H1 (cell line): ENCODE results near the gene FHIT. TPM values are rescaled to one million over a fixed set of nuclear protein-coding genes. Genes with fewer than 3 reads are reported as not detected.

ENCODE experiments used
- CTCF ChIA-PET: fragments of 300-600 bp; sonication (Branson Sonifier 250); formaldehyde crosslinking; loops from one replicate; lab custom pipeline; 2021; ENCODE audit not compliant: partially characterized antibody; lab: Charles Lee
- POLR2A ChIA-PET: fragments of 300-600 bp; sonication (Branson Sonifier 250); formaldehyde crosslinking; loops from one replicate; lab custom pipeline; 2021; ENCODE audit warnings: inconsistent platforms; ENCODE audit not compliant: partially characterized antibody; lab: Charles Lee
- DNase-seq, 2 experiments: peaks; one replicate each; pipeline versions ENCODE4 v3.0.0 to v3.0.0-alpha.2; 2010 to 2022; ENCODE audit warnings: low spot score in 2 of 2, low read depth in 1 of 2, mixed read lengths in 1 of 2
- FAIRE-seq: peaks from 2 replicates; lab custom pipeline; 2011; peaks lifted over from hg19 to GRCh38; lab: Jason Lieb, UNC
- H2AFZ ChIP-seq: 2 replicates; pipeline ENCODE4 v1.8.1; 2012; ENCODE audit warnings: low read length, inconsistent platforms
- H2AK5ac ChIP-seq: 2 replicates; pipeline ENCODE4 v1.6.1; 2013; ENCODE audit warnings: low read depth, low read length
- H2BK120ac ChIP-seq: replicated peaks from 2 replicates; pipeline ENCODE3; 2013; ENCODE audit warnings: low read depth, low read length, inconsistent platforms
- H2BK12ac ChIP-seq: 2 replicates; pipeline ENCODE4 v1.6.1; 2013; ENCODE audit warnings: low read depth, low read length
- H2BK15ac ChIP-seq: 2 replicates; pipeline ENCODE4 v1.6.1; 2013; ENCODE audit warnings: low read length
- H2BK20ac ChIP-seq: 2 replicates; pipeline ENCODE4 v1.6.1; 2013; ENCODE audit warnings: low read length
- H2BK5ac ChIP-seq: 2 replicates; pipeline ENCODE4 v1.6.1; 2013; ENCODE audit warnings: low read depth, low read length
- H3K14ac ChIP-seq: 2 replicates; pipeline ENCODE4 v1.6.1; 2013; ENCODE audit warnings: inconsistent platforms; ENCODE audit not compliant: insufficient read length
- H3K18ac ChIP-seq: 2 replicates; pipeline ENCODE4 v1.6.1; 2013; ENCODE audit warnings: low read length; ENCODE audit errors: extremely low read depth
- H3K23ac ChIP-seq: 2 replicates; pipeline ENCODE4 v1.6.1; 2013; ENCODE audit warnings: inconsistent platforms; ENCODE audit not compliant: insufficient read length
- H3K23me2 ChIP-seq: 2 replicates; pipeline ENCODE4 v1.6.1; 2013; ENCODE audit warnings: low read depth, low read length
- H3K27ac ChIP-seq: 2 replicates; pipeline ENCODE4 v1.6.1; 2011; ENCODE audit warnings: low read depth, low read length, inconsistent platforms
- H3K27me3 ChIP-seq, 4 experiments: replicated peaks in 1 of 4; 1 replicate in 1 of 4; 2 replicates in 3 of 4; pipeline versions ENCODE4 v1.6.1 to v1.8.1; 2011 to 2013; ENCODE audit warnings: low read length in 3 of 4, mild to moderate bottlenecking in 3 of 4, inconsistent platforms in 2 of 4, mixed read lengths in 2 of 4, moderate library complexity in 1 of 4; ENCODE audit not compliant: control insufficient read depth in 3 of 4, insufficient read depth in 3 of 4; ENCODE audit errors: extremely low read depth in 1 of 4
- H3K36me3 ChIP-seq, 4 experiments: 2 replicates each; pipeline versions ENCODE4 v1.6.1 to v1.8.1; 2011 to 2013; ENCODE audit warnings: mild to moderate bottlenecking in 4 of 4, low read length in 3 of 4, moderate library complexity in 2 of 4, control low read depth in 1 of 4, inconsistent platforms in 1 of 4; ENCODE audit not compliant: insufficient read depth in 4 of 4, control insufficient read depth in 2 of 4
- H3K4ac ChIP-seq: replicated peaks from 2 replicates; pipeline ENCODE3; 2013; ENCODE audit warnings: low read length, low read depth, mixed read lengths, inconsistent platforms; ENCODE audit not compliant: insufficient read length
- H3K4me1 ChIP-seq, 4 experiments: replicated peaks in 1 of 4; 1 replicate in 1 of 4; 2 replicates in 3 of 4; pipeline versions ENCODE4 v1.6.1 to v1.8.1; 2011 to 2013; ENCODE audit warnings: low read length in 3 of 4, inconsistent platforms in 2 of 4, mixed read lengths in 1 of 4; ENCODE audit not compliant: insufficient read depth in 4 of 4, control insufficient read depth in 3 of 4
- H3K4me2 ChIP-seq, 2 experiments: 2 replicates each; pipeline versions ENCODE4 v1.6.1 to v1.8.1; 2011 to 2013; ENCODE audit warnings: low read depth in 2 of 2, low read length in 2 of 2, control low read depth in 1 of 2, inconsistent platforms in 1 of 2, mild to moderate bottlenecking in 1 of 2; ENCODE audit not compliant: insufficient read depth in 1 of 2
- H3K4me3 ChIP-seq, 4 experiments: fragments of 200-600, 300-600 bp in 1 of 4; sonication (generic), shearing (Covaris generic), sonication (Bioruptor Twin) in 1 of 4; 2 replicates each; pipeline versions ENCODE4 v1.5.1 to v1.8.1; 2011 to 2016; ENCODE audit warnings: low read length in 4 of 4, low read depth in 3 of 4, control low read depth in 2 of 4, inconsistent platforms in 2 of 4, mild to moderate bottlenecking in 2 of 4, mixed read lengths in 1 of 4, moderate library complexity in 1 of 4; ENCODE audit not compliant: insufficient read depth in 2 of 4; ENCODE audit errors: extremely low read depth in 1 of 4
- H3K56ac ChIP-seq: replicated peaks from 2 replicates; pipeline ENCODE3; 2013; ENCODE audit warnings: low read depth, mild to moderate bottlenecking, mixed read lengths, low read length, inconsistent platforms; ENCODE audit not compliant: insufficient read length
- H3K79me1 ChIP-seq: 2 replicates; pipeline ENCODE4 v1.6.1; 2013; ENCODE audit warnings: low read depth, low read length, control low read depth
- H3K79me2 ChIP-seq, 2 experiments: 2 replicates each; pipeline versions ENCODE4 v1.6.1 to v1.8.1; 2012 to 2013; ENCODE audit warnings: low read length in 2 of 2, mild to moderate bottlenecking in 2 of 2, inconsistent platforms in 1 of 2; ENCODE audit not compliant: insufficient read depth in 2 of 2, control insufficient read depth in 1 of 2
- H3K9ac ChIP-seq, 4 experiments: replicated peaks in 1 of 4; 1 replicate in 1 of 4; 2 replicates in 3 of 4; pipeline versions ENCODE4 v1.6.1 to v1.8.1; 2011 to 2013; ENCODE audit warnings: low read depth in 3 of 4, low read length in 3 of 4, control low read depth in 2 of 4, mild to moderate bottlenecking in 2 of 4, moderate library complexity in 2 of 4, inconsistent platforms in 1 of 4; ENCODE audit errors: extremely low read depth in 1 of 4
- H3K9me3 ChIP-seq, 2 experiments: 2 replicates each; pipeline versions ENCODE4 v1.6.1 to v1.8.1; 2012 to 2013; ENCODE audit warnings: mild to moderate bottlenecking in 2 of 2, moderate library complexity in 2 of 2, control low read depth in 1 of 2, inconsistent platforms in 1 of 2, low read depth in 1 of 2, low read length in 1 of 2, mixed read lengths in 1 of 2; ENCODE audit not compliant: insufficient read depth in 2 of 2
- H4K20me1 ChIP-seq, 2 experiments: replicated peaks in 1 of 2; 2 replicates each; pipeline versions ENCODE3 to v1.8.1; 2011 to 2013; ENCODE audit warnings: inconsistent platforms in 2 of 2, low read length in 2 of 2, mild to moderate bottlenecking in 1 of 2; ENCODE audit not compliant: insufficient read depth in 2 of 2, control insufficient read depth in 1 of 2
- H4K5ac ChIP-seq: 2 replicates; pipeline ENCODE4 v1.6.1; 2013; ENCODE audit warnings: low read length, low read depth, mixed read lengths, inconsistent platforms; ENCODE audit not compliant: insufficient read length
- H4K8ac ChIP-seq: 2 replicates; pipeline ENCODE4 v1.8.0; 2013; ENCODE audit warnings: mild to moderate bottlenecking, moderate library complexity, low read length, inconsistent platforms; ENCODE audit not compliant: insufficient read depth; ENCODE audit errors: extremely low read depth
- H4K91ac ChIP-seq: replicated peaks from 2 replicates; pipeline ENCODE3; 2013; ENCODE audit warnings: low read length, mixed read lengths, inconsistent platforms; ENCODE audit not compliant: insufficient read length
- JUN ChIP-seq: IDR thresholded peaks from 2 replicates; pipeline ENCODE4 v1.6.1; 2011; ENCODE audit warnings: low read depth, mild to moderate bottlenecking, improper control_type of control experiment, low read length
- TBP ChIP-seq: IDR thresholded peaks from 2 replicates; pipeline ENCODE4 v1.6.1; 2011; ENCODE audit warnings: low read depth, low read length, improper control_type of control experiment
- polyA plus RNA-seq, 7 experiments: library from polyadenylated mRNA; depleted of rRNA in 3 of 7; stranded (reverse) in 5 of 7; unstranded in 2 of 7; fragments of >200 nt in 5 of 7; fragments of 200-250 nt in 2 of 7; gene quantifications; 1 replicate in 5 of 7; 2 replicates in 1 of 7; 4 replicates in 1 of 7; pipeline versions ENCODE4 v1.2.1 to v1.2.3, GENCODE V29; 2011 to 2013; ENCODE audit warnings: missing spikeins in 2 of 7, mixed read lengths in 2 of 7
- total RNA-seq: library from RNA; stranded (reverse); fragmentation: NEBNext Ultra II Directional; extraction: Animal tissue kit (Norgen Biotek cat#: 25700); gene quantifications from 2 replicates; pipeline ENCODE4 v1.2.1, GENCODE V29; 2021

Gene FHIT
- total and polyA plus RNA-seq, 2 of the 8 experiments (the other 6 are each of a cell fraction or from before 2014, with no cell fraction given) = 1.2 to 3.2 TPM

GRCh38 chr3:61157414-61157813, 93.8 kb downstream of the FHIT start:
- no peak overlapping the region for H3K27ac ChIP-seq
- H3K4ac ChIP-seq = no peak overlapping the region
- H2AK5ac ChIP-seq = no peak overlapping the region
- no peak overlapping the region for H3K14ac ChIP-seq
- no peak overlapping the region for H2BK15ac ChIP-seq
- H3K27me3 ChIP-seq = no peaks in the 10 kb centered on the region
- no peak overlapping the region for H2BK5ac ChIP-seq
- H3K23me2 ChIP-seq = no peaks in the 10 kb centered on the region
- H3K79me1 ChIP-seq = no peaks in the 10 kb centered on the region
- peaks cover 0 to 5% (median under 1%) of the 10 kb centered on the region in 4 experiments; a peak in 3 of 7 replicates for H3K4me1 ChIP-seq
- no peak overlapping the region for H3K18ac ChIP-seq
- H2BK12ac ChIP-seq = no peak overlapping the region
- no peak for DNase-seq
- H2BK20ac ChIP-seq = no peak overlapping the region
- no peak overlapping the region for H2AFZ ChIP-seq
- H3K23ac ChIP-seq = no peak overlapping the region
- no peak overlapping the region for H4K5ac ChIP-seq
- no peak for FAIRE-seq
- H3K4me3 ChIP-seq = no peak overlapping the region
- H4K91ac ChIP-seq = no peak overlapping the region
- H4K20me1 ChIP-seq = no peaks in the 10 kb centered on the region
- no peak overlapping the region for H4K8ac ChIP-seq
- H3K56ac ChIP-seq = no peak overlapping the region
- H3K4me2 ChIP-seq = no peak overlapping the region
- ChIA-PET CTCF (no interaction called here), POLR2A (no interaction called here)
- H2BK120ac ChIP-seq = no peak overlapping the region
- H3K36me3 ChIP-seq = no peaks in the 10 kb centered on the region
- no peak overlapping the region for H3K9ac ChIP-seq
- TF ChIP-seq TBP (no peak), JUN (no peak)
- TF ChIP-seq, all 59 proteins: peak for 0
- Histone ChIP-seq H3K9me3 (no peaks in the 10 kb centered on the region), H3K79me2 (no peaks in the 10 kb centered on the region)
